WTC11 (cell line): ENCODE measurements around the gene PLIN1. TPM values are rescaled to one million over a fixed set of nuclear protein-coding genes. Genes with fewer than 3 reads are reported as not detected.

Source experiments
- ATAC-seq: fragments of 200-7000 bp; cut with Tn5 transposase; 2 replicates; pipeline ENCODE4 v1.10.0; 2021; ENCODE audit warnings: mild to moderate bottlenecking, moderate library complexity
- CTCF ChIA-PET: fragments of 300-600 bp; sonication (Branson Sonifier 250); formaldehyde crosslinking; loops from one replicate; lab custom pipeline; 2021; ENCODE audit warnings: antibody characterized with exemption; lab: Charles Lee
- POLR2A ChIA-PET: fragments of 350-600 bp; sonication (Branson Sonifier 250); formaldehyde crosslinking; loops from one replicate; lab custom pipeline; 2021; ENCODE audit warnings: antibody characterized with exemption; lab: Charles Lee
- DNase-seq: peaks from one replicate; pipeline ENCODE4 v3.0.0; 2021; ENCODE audit warnings: low spot score
- H3K27ac Mint-ChIP-seq: 2 replicates; pipeline ENCODE4 v1.8.0; 2021; ENCODE audit warnings: mixed read lengths
- H3K27me3 Mint-ChIP-seq: 2 replicates; pipeline ENCODE4 v1.8.0; 2021; ENCODE audit warnings: low read depth, mild to moderate bottlenecking, moderate library complexity, mixed read lengths
- H3K36me3 Mint-ChIP-seq: 2 replicates; pipeline ENCODE4 v1.8.0; 2021; ENCODE audit warnings: mixed read lengths
- H3K4me1 Mint-ChIP-seq: 2 replicates; pipeline ENCODE4 v1.8.0; 2022; ENCODE audit warnings: mixed read lengths
- H3K4me3 Mint-ChIP-seq: 2 replicates; pipeline ENCODE4 v1.8.0; 2021; ENCODE audit warnings: mild to moderate bottlenecking, moderate library complexity, mixed read lengths
- H3K9me3 Mint-ChIP-seq: 2 replicates; pipeline ENCODE4 v1.8.0; 2021; ENCODE audit warnings: mixed read lengths
- CREB1 ChIP-seq: sonication (generic); formaldehyde crosslinking; IDR thresholded peaks from 2 replicates; pipeline ENCODE4 v1.8.0; 2023; ENCODE audit warnings: mild to moderate bottlenecking, missing genetic modification reagents
- CREM ChIP-seq: sonication (generic); formaldehyde crosslinking; IDR thresholded peaks from 2 replicates; pipeline ENCODE4 v1.8.1; 2022; ENCODE audit warnings: mild to moderate bottlenecking, missing genetic modification reagents, moderate library complexity
- EMX1 ChIP-seq: fragments of 250-450 bp; sonication (Bioruptor Pico); IDR thresholded peaks from 2 replicates; pipeline ENCODE4 v1.8.0; 2021; ENCODE audit warnings: mild to moderate bottlenecking
- ESRRA ChIP-seq: sonication (generic); formaldehyde crosslinking; IDR thresholded peaks from 2 replicates; pipeline ENCODE4 v1.8.1; 2022; ENCODE audit warnings: mild to moderate bottlenecking, missing genetic modification reagents, borderline replicate concordance
- FOXJ3 ChIP-seq: sonication (generic); formaldehyde crosslinking; IDR thresholded peaks from 2 replicates; pipeline ENCODE4 v1.9.0; 2021; ENCODE audit warnings: missing genetic modification reagents, mild to moderate bottlenecking, borderline replicate concordance
- FOXP1 ChIP-seq: sonication (generic); formaldehyde crosslinking; IDR thresholded peaks from 2 replicates; pipeline ENCODE4 v1.8.0; 2022; ENCODE audit warnings: missing genetic modification reagents, mild to moderate bottlenecking, moderate library complexity, borderline replicate concordance
- GRHL2 ChIP-seq: fragments of 250-450 bp; sonication (Bioruptor Pico); IDR thresholded peaks from 2 replicates; pipeline ENCODE4 v1.8.0; 2022; ENCODE audit warnings: mild to moderate bottlenecking, moderate library complexity; ENCODE audit not compliant: insufficient replicate concordance, severe bottlenecking
- NFYB ChIP-seq: sonication (generic); formaldehyde crosslinking; conservative IDR thresholded peaks from 2 replicates; pipeline ENCODE4 v1.8.0; 2022; ENCODE audit warnings: low read depth, missing genetic modification reagents
- NR2C2 ChIP-seq: sonication (generic); formaldehyde crosslinking; IDR thresholded peaks from 2 replicates; pipeline ENCODE4 v1.8.0; 2022; ENCODE audit warnings: mild to moderate bottlenecking, missing genetic modification reagents
- NR3C1 ChIP-seq: sonication (generic); formaldehyde crosslinking; conservative IDR thresholded peaks from 2 replicates; pipeline ENCODE4 v1.8.1; 2023; ENCODE audit warnings: low read depth, mild to moderate bottlenecking, missing genetic modification reagents
- PRRX2 ChIP-seq: fragments of 250-450 bp; sonication (Bioruptor Pico); IDR thresholded peaks from 2 replicates; pipeline ENCODE4 v1.8.0; 2021; ENCODE audit warnings: mild to moderate bottlenecking
- RORB ChIP-seq: fragments of 250-450 bp; sonication (Bioruptor Pico); IDR thresholded peaks from 2 replicates; pipeline ENCODE4 v1.9.0; 2021; ENCODE audit warnings: mild to moderate bottlenecking
- SOX15 ChIP-seq: fragments of 250-450 bp; sonication (Bioruptor Pico); IDR thresholded peaks from 2 replicates; pipeline ENCODE4 v1.9.0; 2021; ENCODE audit warnings: mild to moderate bottlenecking
- TP53 ChIP-seq: sonication (generic); formaldehyde crosslinking; IDR thresholded peaks from 2 replicates; pipeline ENCODE4 v1.8.1; 2023; ENCODE audit warnings: mild to moderate bottlenecking, missing genetic modification reagents
- ZBTB21 ChIP-seq: sonication (generic); formaldehyde crosslinking; IDR thresholded peaks from 2 replicates; pipeline ENCODE4 v1.8.1; 2023; ENCODE audit warnings: mild to moderate bottlenecking, missing genetic modification reagents, borderline replicate concordance
- ZNF121 ChIP-seq: sonication (generic); formaldehyde crosslinking; IDR thresholded peaks from 2 replicates; pipeline ENCODE4 v1.8.0; 2023; ENCODE audit warnings: missing genetic modification reagents
- ZNF138 ChIP-seq: sonication (generic); formaldehyde crosslinking; conservative IDR thresholded peaks from 2 replicates; pipeline ENCODE4 v1.8.1; 2022; ENCODE audit warnings: mild to moderate bottlenecking, moderate library complexity, missing genetic modification reagents
- ZNF263 ChIP-seq: sonication (generic); formaldehyde crosslinking; IDR thresholded peaks from 2 replicates; pipeline ENCODE4 v1.8.1; 2022; ENCODE audit warnings: low read depth, mild to moderate bottlenecking, moderate library complexity, missing genetic modification reagents
- ZNF396 ChIP-seq: fragments of 250-450 bp; sonication (Bioruptor Pico); IDR thresholded peaks from 2 replicates; pipeline ENCODE4 v1.8.0; 2021; ENCODE audit warnings: mild to moderate bottlenecking, moderate library complexity, borderline replicate concordance
- ZNF423 ChIP-seq: fragments of 250-450 bp; sonication (Bioruptor Pico); IDR thresholded peaks from 2 replicates; pipeline ENCODE4 v2.1.2; 2022; ENCODE audit warnings: mild to moderate bottlenecking, moderate library complexity
- total RNA-seq: library from RNA; stranded (reverse); gene quantifications from 3 replicates; pipeline ENCODE4 v1.2.3, GENCODE V29; 2021
- TF ChIP-seq, protein P1 (sequence below): fragments of 250-450 bp; sonication (Bioruptor Pico); IDR thresholded peaks from 2 replicates; pipeline ENCODE4 v1.9.0; 2021; ENCODE audit warnings: mild to moderate bottlenecking
- TF ChIP-seq, protein P2 (sequence below): fragments of 250-450 bp; sonication (Bioruptor Pico); IDR thresholded peaks from 2 replicates; pipeline ENCODE4 v1.9.0; 2021; ENCODE audit warnings: mild to moderate bottlenecking
- TF ChIP-seq, protein P3 (sequence below): fragments of 250-450 bp; sonication (Bioruptor Pico); IDR thresholded peaks from 2 replicates; pipeline ENCODE4 v1.9.0; 2021; ENCODE audit warnings: moderate library complexity, mild to moderate bottlenecking, inconsistent platforms, borderline replicate concordance
- TF ChIP-seq, protein P4 (sequence below): fragments of 250-450 bp; sonication (Bioruptor Pico); IDR thresholded peaks from 2 replicates; pipeline ENCODE4 v2.1.2; 2022; ENCODE audit warnings: mild to moderate bottlenecking, moderate library complexity
- TF ChIP-seq, protein P5 (sequence below): sonication (generic); formaldehyde crosslinking; IDR thresholded peaks from 2 replicates; pipeline ENCODE4 v1.8.0; 2023; ENCODE audit warnings: missing genetic modification reagents, mild to moderate bottlenecking, borderline replicate concordance
- TF ChIP-seq, protein P6 (sequence below): sonication (generic); formaldehyde crosslinking; IDR thresholded peaks from 2 replicates; pipeline ENCODE4 v1.8.1; 2022; ENCODE audit warnings: missing genetic modification reagents, borderline replicate concordance

Gene PLIN1
- total RNA-seq, 1 experiment from 2014 or later: 0.70 TPM

DNA sequence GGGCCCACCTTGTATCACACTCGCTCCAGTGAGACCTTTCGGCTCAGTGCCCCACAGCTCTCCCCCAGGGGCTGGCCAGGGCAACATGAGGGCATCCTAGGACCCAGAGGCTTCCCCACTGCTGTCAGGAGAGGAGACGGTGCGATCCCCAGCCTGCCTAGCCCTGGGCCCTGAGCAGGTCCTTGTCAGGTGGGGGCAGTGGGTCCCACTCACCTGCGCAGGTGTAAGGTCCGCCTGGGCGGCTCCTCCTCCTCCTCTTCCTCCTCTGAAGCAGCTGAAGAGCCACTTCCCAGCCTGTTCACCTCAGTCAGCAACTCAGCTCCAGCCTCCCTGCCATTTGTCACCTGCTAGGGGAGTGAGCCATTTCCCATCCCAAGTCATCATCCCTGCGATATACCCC, 33.5 kb downstream of the PLIN1 start:
- CTCF ChIA-PET: interaction anchor here (1.5 to 2.5 kb wide), 3 partner anchors 16 to 70 kb away, joined by 4 to 11 read pairs (median 10); partner anchors contain the start of gene TICRR
- H3K27me3 Mint-ChIP-seq: no peaks in the 10 kb centered on the region
- H3K4me3 Mint-ChIP-seq: no peak overlapping the region
- peaks cover 27% of the 10 kb centered on the region for H3K36me3 Mint-ChIP-seq
- 0 out of 2 replicates have a peak, but pooled peaks cover 3% of the 10 kb centered on the region for H3K4me1 Mint-ChIP-seq
- POLR2A ChIA-PET: no interaction called here
- no peak overlapping the region for H3K27ac Mint-ChIP-seq
- ATAC-seq (no peak), DNase-seq (no peak)
- H3K9me3 Mint-ChIP-seq: no peaks in the 10 kb centered on the region
- TF ChIP-seq, protein P1, sequence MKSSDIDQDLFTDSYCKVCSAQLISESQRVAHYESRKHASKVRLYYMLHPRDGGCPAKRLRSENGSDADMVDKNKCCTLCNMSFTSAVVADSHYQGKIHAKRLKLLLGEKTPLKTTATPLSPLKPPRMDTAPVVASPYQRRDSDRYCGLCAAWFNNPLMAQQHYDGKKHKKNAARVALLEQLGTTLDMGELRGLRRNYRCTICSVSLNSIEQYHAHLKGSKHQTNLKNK (CRISPR knock-in tag): no peak
- TF ChIP-seq ZNF138 (CRISPR knock-in tag) (no peak), EMX1 (CRISPR knock-in tag) (no peak), GRHL2 (CRISPR knock-in tag) (no peak), NR3C1 (CRISPR knock-in tag) (no peak), ZBTB21 (no peak), ESRRA (CRISPR knock-in tag) (no peak), RORB (CRISPR knock-in tag) (no peak), ZNF263 (CRISPR knock-in tag) (no peak), ZNF396 (CRISPR knock-in tag) (no peak), ZNF423 (CRISPR knock-in tag) (no peak), FOXJ3 (no peak), ZNF121 (CRISPR knock-in tag) (no peak), NFYB (no peak), FOXP1 (no peak)
- TF ChIP-seq, protein P2, sequence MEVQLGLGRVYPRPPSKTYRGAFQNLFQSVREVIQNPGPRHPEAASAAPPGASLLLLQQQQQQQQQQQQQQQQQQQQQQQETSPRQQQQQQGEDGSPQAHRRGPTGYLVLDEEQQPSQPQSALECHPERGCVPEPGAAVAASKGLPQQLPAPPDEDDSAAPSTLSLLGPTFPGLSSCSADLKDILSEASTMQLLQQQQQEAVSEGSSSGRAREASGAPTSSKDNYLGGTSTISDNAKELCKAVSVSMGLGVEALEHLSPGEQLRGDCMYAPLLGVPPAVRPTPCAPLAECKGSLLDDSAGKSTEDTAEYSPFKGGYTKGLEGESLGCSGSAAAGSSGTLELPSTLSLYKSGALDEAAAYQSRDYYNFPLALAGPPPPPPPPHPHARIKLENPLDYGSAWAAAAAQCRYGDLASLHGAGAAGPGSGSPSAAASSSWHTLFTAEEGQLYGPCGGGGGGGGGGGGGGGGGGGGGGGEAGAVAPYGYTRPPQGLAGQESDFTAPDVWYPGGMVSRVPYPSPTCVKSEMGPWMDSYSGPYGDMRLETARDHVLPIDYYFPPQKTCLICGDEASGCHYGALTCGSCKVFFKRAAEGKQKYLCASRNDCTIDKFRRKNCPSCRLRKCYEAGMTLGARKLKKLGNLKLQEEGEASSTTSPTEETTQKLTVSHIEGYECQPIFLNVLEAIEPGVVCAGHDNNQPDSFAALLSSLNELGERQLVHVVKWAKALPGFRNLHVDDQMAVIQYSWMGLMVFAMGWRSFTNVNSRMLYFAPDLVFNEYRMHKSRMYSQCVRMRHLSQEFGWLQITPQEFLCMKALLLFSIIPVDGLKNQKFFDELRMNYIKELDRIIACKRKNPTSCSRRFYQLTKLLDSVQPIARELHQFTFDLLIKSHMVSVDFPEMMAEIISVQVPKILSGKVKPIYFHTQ (CRISPR knock-in tag): no peak
- TF ChIP-seq, protein P3, sequence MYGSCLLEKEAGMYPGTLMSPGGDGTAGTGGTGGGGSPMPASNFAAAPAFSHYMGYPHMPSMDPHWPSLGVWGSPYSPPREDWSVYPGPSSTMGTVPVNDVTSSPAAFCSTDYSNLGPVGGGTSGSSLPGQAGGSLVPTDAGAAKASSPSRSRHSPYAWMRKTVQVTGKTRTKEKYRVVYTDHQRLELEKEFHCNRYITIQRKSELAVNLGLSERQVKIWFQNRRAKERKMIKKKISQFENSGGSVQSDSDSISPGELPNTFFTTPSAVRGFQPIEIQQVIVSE (CRISPR knock-in tag): no peak
- TF ChIP-seq, protein P4, sequence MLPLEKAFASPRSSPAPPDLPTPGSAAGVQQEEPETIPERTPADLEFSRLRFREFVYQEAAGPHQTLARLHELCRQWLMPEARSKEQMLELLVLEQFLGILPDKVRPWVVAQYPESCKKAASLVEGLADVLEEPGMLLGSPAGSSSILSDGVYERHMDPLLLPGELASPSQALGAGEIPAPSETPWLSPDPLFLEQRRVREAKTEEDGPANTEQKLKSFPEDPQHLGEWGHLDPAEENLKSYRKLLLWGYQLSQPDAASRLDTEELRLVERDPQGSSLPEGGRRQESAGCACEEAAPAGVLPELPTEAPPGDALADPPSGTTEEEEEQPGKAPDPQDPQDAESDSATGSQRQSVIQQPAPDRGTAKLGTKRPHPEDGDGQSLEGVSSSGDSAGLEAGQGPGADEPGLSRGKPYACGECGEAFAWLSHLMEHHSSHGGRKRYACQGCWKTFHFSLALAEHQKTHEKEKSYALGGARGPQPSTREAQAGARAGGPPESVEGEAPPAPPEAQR: no peak

DNA sequence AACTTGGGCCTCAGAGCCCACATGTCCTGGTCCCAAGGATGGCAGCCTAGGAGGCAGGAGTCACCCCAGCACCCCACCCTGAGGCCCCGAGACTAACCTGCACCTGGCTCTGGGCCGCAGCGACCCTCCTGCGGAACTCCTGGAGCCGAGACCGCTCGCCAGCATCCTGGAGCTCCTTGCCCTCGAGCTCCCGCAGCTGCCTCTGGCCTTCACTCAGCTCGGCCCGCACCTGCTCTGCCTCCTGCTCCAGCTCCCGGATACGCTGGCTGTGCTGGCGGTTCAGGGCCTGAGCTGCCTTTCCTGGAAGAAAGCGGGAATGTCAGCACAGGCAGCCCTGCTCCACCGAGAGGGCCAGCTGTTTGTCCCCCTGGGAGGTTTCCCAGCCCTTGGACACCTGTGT, 37.1 kb downstream of the PLIN1 start:
- CTCF ChIA-PET: no interaction called here
- Mint-ChIP-seq H3K4me1 (no peaks in the 10 kb centered on the region), H3K4me3 (no peak overlapping the region), H3K9me3 (peaks cover 3% of the 10 kb centered on the region; the same call in 1 of the 2 replicates), H3K27me3 (no peaks in the 10 kb centered on the region), H3K36me3 (peaks cover 47% of the 10 kb centered on the region), H3K27ac (no peak overlapping the region)
- ATAC-seq: no peak
- DNase-seq: no peak
- POLR2A ChIA-PET: no interaction called here
- TF ChIP-seq, protein P5, sequence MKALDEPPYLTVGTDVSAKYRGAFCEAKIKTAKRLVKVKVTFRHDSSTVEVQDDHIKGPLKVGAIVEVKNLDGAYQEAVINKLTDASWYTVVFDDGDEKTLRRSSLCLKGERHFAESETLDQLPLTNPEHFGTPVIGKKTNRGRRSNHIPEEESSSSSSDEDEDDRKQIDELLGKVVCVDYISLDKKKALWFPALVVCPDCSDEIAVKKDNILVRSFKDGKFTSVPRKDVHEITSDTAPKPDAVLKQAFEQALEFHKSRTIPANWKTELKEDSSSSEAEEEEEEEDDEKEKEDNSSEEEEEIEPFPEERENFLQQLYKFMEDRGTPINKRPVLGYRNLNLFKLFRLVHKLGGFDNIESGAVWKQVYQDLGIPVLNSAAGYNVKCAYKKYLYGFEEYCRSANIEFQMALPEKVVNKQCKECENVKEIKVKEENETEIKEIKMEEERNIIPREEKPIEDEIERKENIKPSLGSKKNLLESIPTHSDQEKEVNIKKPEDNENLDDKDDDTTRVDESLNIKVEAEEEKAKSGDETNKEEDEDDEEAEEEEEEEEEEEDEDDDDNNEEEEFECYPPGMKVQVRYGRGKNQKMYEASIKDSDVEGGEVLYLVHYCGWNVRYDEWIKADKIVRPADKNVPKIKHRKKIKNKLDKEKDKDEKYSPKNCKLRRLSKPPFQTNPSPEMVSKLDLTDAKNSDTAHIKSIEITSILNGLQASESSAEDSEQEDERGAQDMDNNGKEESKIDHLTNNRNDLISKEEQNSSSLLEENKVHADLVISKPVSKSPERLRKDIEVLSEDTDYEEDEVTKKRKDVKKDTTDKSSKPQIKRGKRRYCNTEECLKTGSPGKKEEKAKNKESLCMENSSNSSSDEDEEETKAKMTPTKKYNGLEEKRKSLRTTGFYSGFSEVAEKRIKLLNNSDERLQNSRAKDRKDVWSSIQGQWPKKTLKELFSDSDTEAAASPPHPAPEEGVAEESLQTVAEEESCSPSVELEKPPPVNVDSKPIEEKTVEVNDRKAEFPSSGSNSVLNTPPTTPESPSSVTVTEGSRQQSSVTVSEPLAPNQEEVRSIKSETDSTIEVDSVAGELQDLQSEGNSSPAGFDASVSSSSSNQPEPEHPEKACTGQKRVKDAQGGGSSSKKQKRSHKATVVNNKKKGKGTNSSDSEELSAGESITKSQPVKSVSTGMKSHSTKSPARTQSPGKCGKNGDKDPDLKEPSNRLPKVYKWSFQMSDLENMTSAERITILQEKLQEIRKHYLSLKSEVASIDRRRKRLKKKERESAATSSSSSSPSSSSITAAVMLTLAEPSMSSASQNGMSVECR: no peak
- no peak for TF ChIP-seq CREM (CRISPR knock-in tag)
- no peak for TF ChIP-seq NR2C2 (CRISPR knock-in tag)
- no peak for TF ChIP-seq TP53
- TF ChIP-seq CREB1 (CRISPR knock-in tag): no peak
- TF ChIP-seq SOX15 (CRISPR knock-in tag): no peak
- TF ChIP-seq FOXP1: no peak
- TF ChIP-seq, protein P6, sequence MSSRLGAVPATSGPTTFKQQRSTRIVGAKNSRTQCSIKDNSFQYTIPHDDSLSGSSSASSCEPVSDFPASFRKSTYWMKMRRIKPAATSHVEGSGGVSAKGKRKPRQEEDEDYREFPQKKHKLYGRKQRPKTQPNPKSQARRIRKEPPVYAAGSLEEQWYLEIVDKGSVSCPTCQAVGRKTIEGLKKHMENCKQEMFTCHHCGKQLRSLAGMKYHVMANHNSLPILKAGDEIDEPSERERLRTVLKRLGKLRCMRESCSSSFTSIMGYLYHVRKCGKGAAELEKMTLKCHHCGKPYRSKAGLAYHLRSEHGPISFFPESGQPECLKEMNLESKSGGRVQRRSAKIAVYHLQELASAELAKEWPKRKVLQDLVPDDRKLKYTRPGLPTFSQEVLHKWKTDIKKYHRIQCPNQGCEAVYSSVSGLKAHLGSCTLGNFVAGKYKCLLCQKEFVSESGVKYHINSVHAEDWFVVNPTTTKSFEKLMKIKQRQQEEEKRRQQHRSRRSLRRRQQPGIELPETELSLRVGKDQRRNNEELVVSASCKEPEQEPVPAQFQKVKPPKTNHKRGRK (CRISPR knock-in tag): no peak
- TF ChIP-seq PRRX2 (CRISPR knock-in tag): no peak
